MM.1S (cell line): ENCODE measurements around the gene CERS6.

ENCODE experiments used
- DNase-seq: peaks from one replicate; pipeline ENCODE4 v3.0.0-alpha.2; 2015
- H2AFZ ChIP-seq: fragments of 300-600 bp; sonication (generic); 2 replicates; pipeline ENCODE4 v1.6.0; 2016; ENCODE audit warnings: antibody characterized with exemption, low read length
- H3F3A ChIP-seq: fragments of 300-600 bp; sonication (generic); 2 replicates; pipeline ENCODE4 v1.6.1; 2016; ENCODE audit warnings: mild to moderate bottlenecking, antibody characterized with exemption, low read length, moderate library complexity, mixed read lengths; ENCODE audit not compliant: insufficient read depth
- H3K27ac ChIP-seq: fragments of 300-600 bp; sonication (generic); 2 replicates; pipeline ENCODE4 v1.5.1; 2016; ENCODE audit warnings: mild to moderate bottlenecking, low read length
- H3K27me3 ChIP-seq: fragments of 300-600 bp; sonication (generic); replicated peaks from 2 replicates; pipeline ENCODE4 v1.6.0; 2016; ENCODE audit warnings: low read length; ENCODE audit not compliant: insufficient read depth
- H3K36me3 ChIP-seq: fragments of 300-600 bp; sonication (generic); replicated peaks from 2 replicates; pipeline ENCODE4 v1.6.1; 2016; ENCODE audit warnings: mild to moderate bottlenecking, low read length, mixed read lengths; ENCODE audit not compliant: insufficient read depth
- H3K4me1 ChIP-seq: fragments of 300-600 bp; sonication (generic); 2 replicates; pipeline ENCODE4 v1.6.1; 2016; ENCODE audit warnings: low read length, mixed read lengths
- H3K4me2 ChIP-seq: fragments of 300-600 bp; sonication (generic); 2 replicates; pipeline ENCODE4 v1.6.0; 2016; ENCODE audit warnings: low read depth, low read length
- H3K4me3 ChIP-seq: fragments of 300-600 bp; sonication (generic); 2 replicates; pipeline ENCODE4 v1.5.1; 2016; ENCODE audit warnings: low read length, mixed read lengths
- H3K79me2 ChIP-seq: fragments of 300-600 bp; sonication (generic); 2 replicates; pipeline ENCODE4 v1.6.1; 2016; ENCODE audit warnings: mixed run types, low read length, mixed read lengths
- H3K9ac ChIP-seq: fragments of 300-600 bp; sonication (generic); 2 replicates; pipeline ENCODE4 v1.6.1; 2016; ENCODE audit warnings: low read length, mixed read lengths
- H3K9me2 ChIP-seq: fragments of 300-600 bp; sonication (generic); replicated peaks from 2 replicates; pipeline ENCODE4 v1.6.1; 2016; ENCODE audit warnings: mild to moderate bottlenecking, low read length, mixed read lengths; ENCODE audit not compliant: insufficient read depth
- H3K9me3 ChIP-seq: fragments of 300-600 bp; sonication (generic); replicated peaks from 2 replicates; pipeline ENCODE4 v1.6.1; 2016; ENCODE audit warnings: mild to moderate bottlenecking, low read length, mixed read lengths; ENCODE audit not compliant: insufficient read depth
- H4K20me1 ChIP-seq: fragments of 300-600 bp; sonication (generic); 2 replicates; pipeline ENCODE4 v1.6.1; 2016; ENCODE audit warnings: mild to moderate bottlenecking, low read length, moderate library complexity, mixed read lengths; ENCODE audit not compliant: insufficient read depth
- CTCF ChIP-seq: fragments of 300-600 bp; sonication (generic); IDR thresholded peaks from 2 replicates; pipeline ENCODE4 v1.5.1; 2016; ENCODE audit warnings: antibody characterized with exemption, low read length, mixed read lengths
- EZH2 ChIP-seq: fragments of 300-600 bp; sonication (generic); optimal IDR thresholded peaks from 2 replicates; pipeline ENCODE3; 2017; ENCODE audit warnings: low read depth, mild to moderate bottlenecking, antibody characterized with exemption, low read length, mixed read lengths
- EZH2phosphoT487 ChIP-seq: fragments of 300-600 bp; sonication (generic); IDR thresholded peaks from 2 replicates; pipeline ENCODE4 v1.6.1; 2018; ENCODE audit warnings: antibody characterized with exemption, low read length

The CERS6 gene

GRCh38 chr2:168624028-168624427 lies 168.0 kb downstream of the CERS6 start:
- Histone ChIP-seq H3K9me3 (no peaks in the 10 kb centered on the region), H3K79me2 (no peaks in the 10 kb centered on the region), H3K9ac (no peak overlapping the region), H3K4me3 (no peak overlapping the region), H3K4me1 (no peaks in the 10 kb centered on the region), H3K4me2 (no peak overlapping the region), H3F3A (no peaks in the 10 kb centered on the region), H3K27ac (no peak overlapping the region), H3K27me3 (no peaks in the 10 kb centered on the region), H2AFZ (no peak overlapping the region), H4K20me1 (no peaks in the 10 kb centered on the region), H3K9me2 (no peaks in the 10 kb centered on the region), H3K36me3 (no peaks in the 10 kb centered on the region)
- TF ChIP-seq EZH2phosphoT487: no peak
- TF ChIP-seq EZH2: no peak
- TF ChIP-seq CTCF: no peak
- DNase-seq: no peak

GRCh38 chr2:168626096-168626495 lies 170.0 kb downstream of the CERS6 start:
- Histone ChIP-seq H3K4me1 (no peaks in the 10 kb centered on the region), H2AFZ (no peak overlapping the region), H3K9me2 (no peaks in the 10 kb centered on the region), H3K27me3 (no peaks in the 10 kb centered on the region), H4K20me1 (no peaks in the 10 kb centered on the region), H3F3A (no peaks in the 10 kb centered on the region), H3K36me3 (no peaks in the 10 kb centered on the region), H3K27ac (no peak overlapping the region), H3K9ac (no peak overlapping the region), H3K79me2 (no peaks in the 10 kb centered on the region), H3K4me3 (no peak overlapping the region), H3K9me3 (no peaks in the 10 kb centered on the region), H3K4me2 (no peak overlapping the region)
- no peak for TF ChIP-seq CTCF
- no peak for TF ChIP-seq EZH2
- TF ChIP-seq EZH2phosphoT487: no peak
- DNase-seq: no peak

GRCh38 chr2:168626647-168627046 lies 170.6 kb downstream of the CERS6 start:
- no peak for DNase-seq
- no peaks in the 10 kb centered on the region for H3K36me3 ChIP-seq
- no peak overlapping the region for H2AFZ ChIP-seq
- no peaks in the 10 kb centered on the region for H3K9me2 ChIP-seq
- H3F3A ChIP-seq: no peaks in the 10 kb centered on the region
- no peak overlapping the region for H3K4me3 ChIP-seq
- H3K27me3 ChIP-seq: no peaks in the 10 kb centered on the region
- no peaks in the 10 kb centered on the region for H3K9me3 ChIP-seq
- no peaks in the 10 kb centered on the region for H4K20me1 ChIP-seq
- no peak overlapping the region for H3K9ac ChIP-seq
- no peaks in the 10 kb centered on the region for H3K4me1 ChIP-seq
- H3K27ac ChIP-seq: no peak overlapping the region
- no peak for TF ChIP-seq EZH2
- TF ChIP-seq CTCF: no peak
- no peak for TF ChIP-seq EZH2phosphoT487
- no peaks in the 10 kb centered on the region for H3K79me2 ChIP-seq
- H3K4me2 ChIP-seq: no peak overlapping the region

GRCh38 chr2:168632709-168633121 lies 176.6 kb downstream of the CERS6 start:
- H4K20me1 ChIP-seq: no peaks in the 10 kb centered on the region
- H3K27me3 ChIP-seq: no peaks in the 10 kb centered on the region
- no peak overlapping the region for H2AFZ ChIP-seq
- no peak overlapping the region for H3K4me2 ChIP-seq
- no peaks in the 10 kb centered on the region for H3F3A ChIP-seq
- H3K4me3 ChIP-seq: no peak overlapping the region
- DNase-seq: no peak
- no peaks in the 10 kb centered on the region for H3K79me2 ChIP-seq
- no peaks in the 10 kb centered on the region for H3K9me3 ChIP-seq
- no peak overlapping the region for H3K27ac ChIP-seq
- no peaks in the 10 kb centered on the region for H3K4me1 ChIP-seq
- no peak overlapping the region for H3K9ac ChIP-seq
- TF ChIP-seq CTCF: no peak
- no peak for TF ChIP-seq EZH2phosphoT487
- no peak for TF ChIP-seq EZH2
- no peaks in the 10 kb centered on the region for H3K9me2 ChIP-seq
- H3K36me3 ChIP-seq: no peaks in the 10 kb centered on the region
